GM12874 (cell line): Measurements from ENCODE around the gene CTNNA2.

Source experiments
- TF ChIP-seq, protein P1 (sequence below): IDR thresholded peaks from 2 replicates; pipeline ENCODE4 v1.5.1; 2011; ENCODE audit warnings: low read depth, mild to moderate bottlenecking, control low read depth, low read length, moderate library complexity; ENCODE audit not compliant: insufficient read depth

Gene CTNNA2

DNA sequence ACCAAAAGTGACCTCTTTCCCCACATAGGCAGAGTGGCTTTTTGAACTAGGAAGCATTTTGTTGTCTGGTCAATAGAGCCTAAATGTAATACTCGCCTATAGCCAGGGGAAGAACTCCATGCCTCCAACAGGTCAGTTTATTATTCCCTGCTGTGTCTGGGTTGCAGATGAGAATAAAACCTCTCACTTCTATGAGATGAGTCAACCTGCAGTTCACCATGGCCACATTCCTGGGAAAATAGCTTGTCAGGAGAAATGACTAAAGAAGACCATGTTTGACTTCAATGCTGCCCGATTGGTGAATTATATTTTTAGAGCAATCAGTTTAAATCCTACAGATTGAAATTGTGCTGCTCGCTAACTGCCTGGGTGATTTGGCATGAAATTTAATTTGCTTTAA is 838.4 kb downstream of the CTNNA2 start:
- TF ChIP-seq, protein P1, sequence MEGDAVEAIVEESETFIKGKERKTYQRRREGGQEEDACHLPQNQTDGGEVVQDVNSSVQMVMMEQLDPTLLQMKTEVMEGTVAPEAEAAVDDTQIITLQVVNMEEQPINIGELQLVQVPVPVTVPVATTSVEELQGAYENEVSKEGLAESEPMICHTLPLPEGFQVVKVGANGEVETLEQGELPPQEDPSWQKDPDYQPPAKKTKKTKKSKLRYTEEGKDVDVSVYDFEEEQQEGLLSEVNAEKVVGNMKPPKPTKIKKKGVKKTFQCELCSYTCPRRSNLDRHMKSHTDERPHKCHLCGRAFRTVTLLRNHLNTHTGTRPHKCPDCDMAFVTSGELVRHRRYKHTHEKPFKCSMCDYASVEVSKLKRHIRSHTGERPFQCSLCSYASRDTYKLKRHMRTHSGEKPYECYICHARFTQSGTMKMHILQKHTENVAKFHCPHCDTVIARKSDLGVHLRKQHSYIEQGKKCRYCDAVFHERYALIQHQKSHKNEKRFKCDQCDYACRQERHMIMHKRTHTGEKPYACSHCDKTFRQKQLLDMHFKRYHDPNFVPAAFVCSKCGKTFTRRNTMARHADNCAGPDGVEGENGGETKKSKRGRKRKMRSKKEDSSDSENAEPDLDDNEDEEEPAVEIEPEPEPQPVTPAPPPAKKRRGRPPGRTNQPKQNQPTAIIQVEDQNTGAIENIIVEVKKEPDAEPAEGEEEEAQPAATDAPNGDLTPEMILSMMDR, result no peak

DNA sequence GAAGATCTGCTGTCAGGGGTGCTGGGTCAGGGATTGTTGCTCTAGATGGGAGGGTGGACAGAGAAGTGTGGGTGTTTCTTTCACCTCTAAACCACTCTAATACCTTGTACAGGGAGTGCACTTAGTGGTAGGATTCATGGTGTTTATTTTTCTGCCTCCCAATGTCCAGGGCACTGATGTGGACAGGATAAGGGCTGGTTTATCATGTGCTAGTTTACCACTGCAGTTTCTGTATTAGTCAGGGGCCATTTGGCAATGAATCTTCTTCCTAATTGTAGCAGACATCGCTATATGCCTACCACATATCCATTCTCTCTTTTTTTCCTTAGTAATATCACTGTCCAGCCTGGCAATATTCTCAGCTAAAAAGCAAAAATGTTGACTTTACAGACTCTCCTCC is 842.0 kb downstream of the CTNNA2 start:
- TF ChIP-seq, protein P1, result no peak

DNA sequence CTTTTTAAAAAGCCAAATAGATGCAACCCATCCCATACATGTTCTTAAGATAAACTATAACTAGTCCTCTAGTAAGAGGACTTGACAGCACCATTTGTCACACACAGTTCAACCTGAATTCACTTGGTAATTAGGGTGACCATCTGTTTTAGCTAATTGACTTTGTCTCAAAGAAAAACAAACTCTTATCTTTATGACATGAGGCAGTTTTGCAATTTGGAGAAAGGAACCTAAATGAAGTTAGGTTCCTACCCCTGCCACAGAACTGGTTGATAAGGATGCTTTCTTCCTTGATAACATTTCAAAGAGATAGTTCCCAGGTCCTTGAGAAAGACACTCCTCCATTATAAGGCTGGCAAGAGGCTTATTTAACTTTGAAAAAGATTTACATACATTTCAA is 849.1 kb downstream of the CTNNA2 start:
- TF ChIP-seq, protein P1, result no peak

DNA sequence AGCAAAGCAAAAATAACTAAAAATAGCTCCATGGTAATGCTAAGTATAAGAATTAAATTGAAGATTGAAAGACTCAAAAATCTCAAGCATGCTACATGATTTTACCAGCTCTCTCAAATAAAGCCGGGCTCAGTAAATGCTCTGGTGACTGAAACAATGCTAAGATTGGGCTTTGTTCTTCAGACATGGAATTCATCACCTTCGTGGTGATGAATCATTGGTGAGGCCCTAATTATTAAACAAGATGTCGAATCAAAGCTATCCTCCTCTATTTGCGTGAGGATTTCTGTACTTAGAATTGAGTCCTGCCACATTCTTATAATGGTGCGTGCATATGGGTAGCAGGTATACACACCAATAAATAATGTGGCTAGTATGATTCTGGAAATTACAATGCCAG is 850.5 kb downstream of the CTNNA2 start:
- TF ChIP-seq, protein P1, result no peak

DNA sequence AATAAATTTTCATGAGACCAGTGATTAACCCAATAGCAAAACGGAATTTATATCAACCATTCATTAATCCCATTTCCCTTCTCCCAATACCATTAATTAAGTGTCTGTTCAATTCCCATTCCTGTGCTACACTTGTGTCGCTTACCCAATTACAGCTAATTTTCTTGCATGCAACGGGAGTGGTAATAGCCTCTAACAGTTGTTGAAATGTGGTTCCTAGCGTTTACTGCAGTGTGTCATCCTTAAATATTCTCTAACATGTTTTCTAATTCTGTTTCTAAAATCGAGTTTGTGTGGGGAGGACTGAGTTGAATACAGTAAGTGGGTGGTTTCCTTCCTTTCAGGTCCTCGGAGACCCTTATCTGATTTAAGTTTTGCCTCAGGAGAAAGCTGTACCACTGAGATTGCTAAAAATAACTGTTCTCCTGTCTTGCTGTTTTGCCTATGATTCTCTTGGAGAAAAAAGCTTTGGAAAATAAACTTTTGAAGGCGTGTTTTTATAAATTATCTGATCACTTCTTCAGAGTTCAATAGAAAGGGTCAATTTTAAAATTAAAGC is 851.0 kb downstream of the CTNNA2 start:
- TF ChIP-seq, protein P1, result no peak

DNA sequence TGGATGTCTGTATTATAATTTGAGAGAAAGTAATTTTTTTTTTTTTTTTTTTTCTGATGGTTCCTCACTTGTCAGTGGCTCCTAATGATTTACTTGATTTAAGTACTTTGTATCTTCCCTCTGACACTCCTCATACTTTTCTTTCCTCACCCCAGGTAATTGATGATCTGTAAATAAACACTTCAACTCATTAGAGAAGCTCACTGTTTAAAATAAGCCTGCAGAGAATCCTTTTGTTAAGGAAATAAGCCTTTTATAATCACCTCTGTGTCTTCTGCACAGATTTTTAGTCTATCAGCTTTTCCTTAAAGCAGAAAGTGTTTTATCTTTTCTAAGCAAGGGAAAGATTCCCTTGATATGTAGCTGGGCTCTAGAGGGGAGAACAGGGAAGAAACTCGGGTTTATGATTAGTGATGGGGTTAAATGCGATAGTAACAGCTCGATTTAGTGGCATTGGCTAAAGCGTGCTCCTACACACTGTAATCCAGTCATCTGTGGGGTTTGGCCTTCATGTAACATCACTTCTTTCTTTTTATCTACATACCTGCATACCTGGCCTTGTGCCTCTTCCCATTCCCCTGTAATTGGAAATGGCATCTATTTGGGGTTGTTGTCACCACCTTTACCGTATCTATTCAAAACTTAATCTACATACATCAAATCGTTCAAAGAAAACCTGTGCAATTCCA is 851.8 kb downstream of the CTNNA2 start:
- TF ChIP-seq, protein P1, result no peak

DNA sequence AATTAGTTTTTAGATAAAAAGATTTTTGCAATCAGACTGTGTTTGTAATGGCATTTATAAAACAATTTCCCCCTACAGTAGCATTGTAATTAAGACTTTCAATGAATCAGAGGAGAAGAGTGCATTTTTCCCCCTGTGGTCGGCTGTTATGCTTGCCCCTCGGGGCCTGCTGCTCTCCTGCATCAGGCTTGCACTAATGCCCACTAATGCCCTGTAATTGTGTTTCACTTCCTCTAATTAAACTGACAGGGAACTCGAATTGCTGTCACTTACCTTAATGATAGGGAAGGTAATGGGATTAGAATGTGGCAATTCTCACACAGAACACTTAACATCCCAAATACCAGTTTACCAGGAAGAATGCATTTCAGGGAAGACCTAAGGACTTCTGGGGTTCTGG is 852.9 kb downstream of the CTNNA2 start:
- TF ChIP-seq, protein P1, result no peak
